HG03060 (cell line): ENCODE measurements around the gene ZNF410.
"Not testable (repeated sequence)": the region's sequence is repeated elsewhere in the genome, so short reads cannot be mapped to it uniquely, and the experiment has no call there.

Experiments
- ATAC-seq: cut with Tn5 transposase; IDR thresholded peaks from one replicate; pipeline ENCODE4 v1.9.1; 2021; ENCODE audit warnings: low read depth, moderate number of reproducible peaks; ENCODE audit not compliant: unreplicated experiment

Gene ZNF410

GRCh38 chr14:73884438-73885190 is 2.0 kb upstream of the ZNF410 start:
- ATAC-seq = no peak

GRCh38 chr14:73887318-73887616 is 608 bp downstream of the ZNF410 start:
- no peak for ATAC-seq

- ATAC-seq = no peak
These were observed 1.2 kb downstream of the ZNF410 start for GRCh38 chr14:73887694-73888459.

- ATAC-seq = no peak
These were observed 1.7 kb downstream of the ZNF410 start for GRCh38 chr14:73888460-73888725.

GRCh38 chr14:73888971-73889370 is 2.3 kb downstream of the ZNF410 start:
- no peak for ATAC-seq

- no peak for ATAC-seq
These were observed 2.7 kb downstream of the ZNF410 start for GRCh38 chr14:73889376-73889775.

- not testable (repeated sequence) for ATAC-seq
These were observed 7.6 kb downstream of the ZNF410 start for GRCh38 chr14:73894180-73894687.

GRCh38 chr14:73895939-73896338 is 9.3 kb downstream of the ZNF410 start:
- no peak for ATAC-seq

GRCh38 chr14:73896521-73896920 is 9.9 kb downstream of the ZNF410 start:
- no peak for ATAC-seq

GRCh38 chr14:73903028-73903427 is 16.4 kb downstream of the ZNF410 start:
- ATAC-seq = no peak

GRCh38 chr14:73909681-73910080 is 23.0 kb downstream of the ZNF410 start:
- ATAC-seq = no peak

GRCh38 chr14:73913256-73913655 is 26.6 kb downstream of the ZNF410 start:
- no peak for ATAC-seq

GRCh38 chr14:73916324-73916723 is 29.7 kb downstream of the ZNF410 start:
- no peak for ATAC-seq

GRCh38 chr14:73919457-73919856 is 32.8 kb downstream of the ZNF410 start:
- not testable (repeated sequence) for ATAC-seq

- ATAC-seq = no peak
These were observed 37.7 kb downstream of the ZNF410 start for GRCh38 chr14:73924337-73924736.

GRCh38 chr14:73935666-73936065 is 49.0 kb downstream of the ZNF410 start:
- ATAC-seq = no peak

GRCh38 chr14:73936548-73936947 is 49.9 kb downstream of the ZNF410 start:
- ATAC-seq = no peak

GRCh38 chr14:73937012-73937411 is 50.4 kb downstream of the ZNF410 start:
- no peak for ATAC-seq

- ATAC-seq = no peak
These were observed 55.5 kb downstream of the ZNF410 start for GRCh38 chr14:73942180-73942579.

GRCh38 chr14:73943083-73943482 is 56.4 kb downstream of the ZNF410 start:
- ATAC-seq = no peak

GRCh38 chr14:73944432-73945158 is 57.9 kb downstream of the ZNF410 start:
- no peak for ATAC-seq
